NCI-H146 treated with DMSO at 0.1 percent for 48 hours (cell line): ENCODE results near the gene OSBPL3.
A peak's percentile ranks its signal among the peaks of the same experiment; 100 is the strongest.

Experiments used
- DNase-seq: peaks from one replicate; lab custom pipeline; 2025; ENCODE audit not compliant: unreplicated experiment; lab: John Stamatoyannopoulos, UW

Gene OSBPL3

DNA sequence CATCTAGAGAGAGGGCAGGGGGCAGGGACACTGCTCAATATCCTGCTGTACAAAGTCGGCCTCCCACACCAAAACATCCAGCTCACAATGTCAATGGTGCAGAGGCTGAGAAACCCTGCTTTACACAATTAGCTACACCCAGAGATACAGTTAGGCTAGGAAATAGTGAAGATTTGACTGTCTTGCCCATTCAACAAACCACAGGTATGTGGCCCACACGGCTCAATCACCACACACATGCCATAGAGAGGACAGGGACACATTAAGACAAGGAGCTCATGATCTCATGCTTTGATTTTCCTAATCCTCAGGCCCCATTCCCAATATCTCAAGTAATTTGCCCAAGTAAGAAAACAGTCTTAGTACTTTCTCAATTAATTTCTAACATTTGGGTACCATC lies 110.4 kb downstream of the OSBPL3 start:
- DNase-seq, result no peak

- no peak for DNase-seq
Measured at GRCh38 chr7:24868741-24869140, 111.2 kb downstream of the OSBPL3 start.

DNA sequence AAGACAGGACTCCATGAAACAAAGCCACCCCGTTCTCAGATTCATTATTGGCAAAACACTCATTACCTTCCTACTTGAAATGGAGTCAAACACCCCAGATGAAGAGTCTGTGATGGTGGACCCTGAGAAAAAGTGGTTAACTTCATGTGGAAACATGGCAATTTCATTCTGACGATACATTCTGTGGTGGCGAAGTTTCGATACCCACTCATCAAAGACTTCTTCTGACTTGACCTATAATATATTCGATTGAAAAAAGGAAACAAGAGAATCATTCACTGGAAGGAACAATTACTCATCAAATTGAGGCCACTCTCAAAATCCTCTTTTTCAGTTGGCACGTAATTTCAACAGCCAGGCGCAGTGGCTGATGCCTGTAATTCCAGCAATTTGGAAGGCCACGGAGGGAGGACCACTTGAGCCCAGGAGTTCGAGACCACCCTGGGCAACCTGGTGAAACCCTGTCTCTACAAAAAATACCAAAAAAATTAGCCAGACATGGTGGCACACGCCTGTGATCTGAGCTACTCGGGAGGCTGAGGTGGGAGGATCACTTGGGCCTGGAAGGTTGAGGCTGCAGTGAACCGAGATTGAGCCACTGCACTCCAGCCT lies 113.9 kb downstream of the OSBPL3 start:
- no peak for DNase-seq

GRCh38 chr7:24864214-24864817 lies 115.7 kb downstream of the OSBPL3 start:
- no peak for DNase-seq

DNA sequence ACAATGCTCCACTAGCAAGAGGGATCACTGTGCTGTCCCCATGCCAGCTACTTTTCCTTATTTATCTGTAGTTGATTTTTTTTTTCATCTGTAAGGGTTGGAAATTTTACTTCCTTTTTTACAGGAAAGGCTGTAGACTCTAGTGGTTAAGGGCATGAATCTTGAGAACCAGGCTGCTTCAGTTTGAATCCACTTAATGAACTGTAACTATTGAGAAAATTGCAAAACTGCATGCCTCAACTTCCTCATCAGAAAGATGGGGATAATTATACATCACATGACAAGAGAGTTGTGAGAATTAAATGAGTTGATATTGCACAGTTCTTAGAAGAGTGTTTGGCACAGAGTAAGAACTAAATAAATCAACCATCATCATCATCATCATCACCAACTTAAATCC lies 116.4 kb downstream of the OSBPL3 start:
- no peak for DNase-seq

GRCh38 chr7:24862461-24862860 lies 117.5 kb downstream of the OSBPL3 start:
- DNase-seq, result no peak

DNA sequence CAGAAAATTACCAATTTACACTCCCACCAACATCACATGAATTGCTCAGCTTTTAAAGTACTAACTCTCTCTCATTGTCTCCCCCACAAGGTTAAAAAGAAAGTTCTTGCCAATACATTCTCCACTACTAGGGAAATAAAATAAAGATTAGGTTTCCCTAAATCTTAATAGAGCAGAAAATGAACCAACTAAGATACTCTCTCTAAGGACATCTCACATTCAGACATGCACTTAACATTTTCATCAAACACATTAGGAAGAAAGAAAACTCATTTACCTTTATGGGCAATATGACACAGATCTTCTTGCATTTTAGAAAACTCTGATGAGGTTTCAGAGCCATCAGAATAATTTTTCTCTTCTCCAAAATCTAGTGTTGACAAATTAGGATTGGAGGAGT lies 118.6 kb downstream of the OSBPL3 start:
- no peak for DNase-seq

- DNase-seq, result no peak
Measured at GRCh38 chr7:24860611-24861010, 119.4 kb downstream of the OSBPL3 start.

DNA sequence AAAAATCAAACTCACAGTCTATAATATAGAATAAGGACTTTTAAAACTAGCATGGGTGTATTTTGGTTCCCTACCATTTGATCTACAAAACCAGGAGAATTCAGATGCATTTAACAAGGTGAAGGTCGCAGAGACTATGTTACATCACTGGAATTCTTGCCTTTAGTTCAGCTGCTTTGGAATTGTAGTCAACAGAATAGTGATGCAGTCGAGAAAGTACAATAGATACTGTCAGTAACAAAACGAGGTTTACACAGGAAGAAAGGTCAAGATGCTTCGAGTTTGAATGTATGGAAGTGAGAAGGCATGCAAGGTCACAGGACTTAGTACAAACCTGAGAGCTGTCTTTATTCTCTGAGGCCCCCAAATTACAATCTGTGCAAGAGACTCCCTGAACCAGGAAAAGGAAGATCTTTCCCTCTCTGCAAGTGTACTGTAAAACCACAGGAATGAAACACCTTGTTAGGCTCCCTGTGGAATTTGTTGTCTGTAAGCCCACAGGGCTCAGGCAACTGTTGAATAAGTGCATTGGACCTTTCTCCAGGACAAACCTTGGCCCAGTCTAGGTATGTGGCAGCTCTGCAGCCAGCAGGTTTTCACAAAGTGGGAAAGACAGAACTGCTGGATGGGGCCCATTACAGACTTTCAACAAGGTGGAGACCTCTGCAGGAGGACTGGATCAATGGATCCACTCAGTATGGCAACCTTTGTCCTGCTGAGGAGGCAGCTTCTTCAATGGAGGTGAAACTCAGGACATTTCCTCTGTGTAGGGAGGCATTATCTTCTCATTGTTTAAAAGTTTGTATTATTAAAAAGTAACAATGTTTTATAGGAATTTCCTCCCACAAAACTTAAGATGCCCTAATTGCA lies 121.6 kb downstream of the OSBPL3 start:
- no peak for DNase-seq

- no peak for DNase-seq
Measured at GRCh38 chr7:24857623-24858022, 122.4 kb downstream of the OSBPL3 start.

GRCh38 chr7:24854866-24855265 lies 125.1 kb downstream of the OSBPL3 start:
- DNase-seq, result no peak

DNA sequence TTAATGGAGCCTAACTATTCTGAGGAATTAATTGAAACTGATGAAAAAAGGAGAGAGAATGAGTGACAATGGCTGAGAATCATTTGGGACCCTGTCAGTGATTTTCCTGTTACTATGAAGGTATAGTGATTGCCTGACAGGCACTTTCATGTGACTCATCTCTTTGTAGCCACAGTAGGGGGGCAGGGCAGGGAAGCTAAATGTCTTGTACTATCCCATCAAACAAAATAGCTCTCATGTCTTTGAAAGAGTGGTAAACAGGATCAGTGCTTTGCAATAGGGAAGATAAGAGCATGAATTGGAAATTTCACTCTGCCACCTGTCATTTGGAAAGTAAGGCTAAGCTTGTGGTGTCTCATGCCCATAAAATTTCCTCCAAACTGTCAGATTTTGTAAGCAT lies 128.2 kb downstream of the OSBPL3 start:
- no peak for DNase-seq

- no peak for DNase-seq
Measured at GRCh38 chr7:24848878-24849277, 131.1 kb downstream of the OSBPL3 start.

- no peak for DNase-seq
Measured at GRCh38 chr7:24847754-24848153, 132.2 kb downstream of the OSBPL3 start.

GRCh38 chr7:24843821-24844434 lies 136.1 kb downstream of the OSBPL3 start:
- peak; percentile 14 for DNase-seq

- DNase-seq, result peak; percentile 77
Measured at GRCh38 chr7:24842449-24843241, 137.3 kb downstream of the OSBPL3 start.

DNA sequence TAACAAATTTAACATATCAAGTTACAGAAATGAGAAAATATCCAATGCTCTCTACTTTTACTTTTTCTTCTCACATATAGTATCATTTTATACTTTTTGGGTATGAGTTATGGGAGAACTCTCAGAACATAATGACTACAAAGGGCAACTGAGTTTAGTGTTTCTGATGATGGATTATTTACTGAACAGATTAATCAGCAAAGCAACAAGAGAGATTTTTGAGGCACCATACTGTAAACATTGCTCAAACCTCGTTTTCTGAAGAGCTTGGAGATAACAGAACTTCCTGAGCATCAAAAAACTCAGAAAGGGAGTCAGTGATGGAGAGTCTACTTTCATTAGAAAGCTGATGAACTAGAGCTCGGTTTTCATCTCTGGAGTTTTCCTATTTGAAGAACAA lies 137.9 kb downstream of the OSBPL3 start:
- DNase-seq, result no peak

DNA sequence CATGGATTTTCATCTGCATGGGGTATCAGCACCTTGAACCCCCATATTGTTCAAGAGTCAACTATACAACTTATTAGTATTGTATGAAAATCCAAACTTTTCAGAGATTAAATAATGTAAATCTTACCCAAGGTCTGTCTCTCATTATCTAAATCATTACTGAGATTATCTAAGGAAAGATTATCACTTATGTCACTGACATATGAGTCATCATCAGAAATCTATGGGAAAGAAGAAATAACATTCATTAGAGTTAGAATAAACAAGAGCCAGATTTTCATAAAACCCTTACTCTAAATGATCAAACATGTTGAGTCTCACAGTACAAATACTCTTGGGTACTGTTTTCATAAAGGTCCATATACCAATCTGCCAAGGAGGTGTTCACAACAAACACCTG lies 139.4 kb downstream of the OSBPL3 start:
- no peak for DNase-seq

DNA sequence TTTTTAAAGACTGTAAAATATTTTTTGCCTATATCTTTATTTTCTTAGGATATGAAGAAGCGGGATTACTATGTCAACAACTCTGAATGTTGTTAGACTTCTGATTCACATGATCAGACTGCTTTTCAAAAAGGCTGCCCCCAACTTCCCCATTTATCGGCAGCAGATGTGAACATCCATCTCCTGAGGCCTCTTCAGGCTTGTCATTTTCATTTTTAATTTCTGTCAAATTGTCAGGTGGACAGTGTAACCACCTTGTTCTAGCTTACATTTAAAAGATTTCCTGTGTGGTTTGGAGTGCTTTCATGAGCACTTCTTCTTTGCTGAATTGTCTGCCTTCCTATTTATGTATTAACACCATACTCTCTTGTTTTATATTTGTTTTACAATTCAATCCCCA lies 143.9 kb downstream of the OSBPL3 start:
- DNase-seq, result no peak

DNA sequence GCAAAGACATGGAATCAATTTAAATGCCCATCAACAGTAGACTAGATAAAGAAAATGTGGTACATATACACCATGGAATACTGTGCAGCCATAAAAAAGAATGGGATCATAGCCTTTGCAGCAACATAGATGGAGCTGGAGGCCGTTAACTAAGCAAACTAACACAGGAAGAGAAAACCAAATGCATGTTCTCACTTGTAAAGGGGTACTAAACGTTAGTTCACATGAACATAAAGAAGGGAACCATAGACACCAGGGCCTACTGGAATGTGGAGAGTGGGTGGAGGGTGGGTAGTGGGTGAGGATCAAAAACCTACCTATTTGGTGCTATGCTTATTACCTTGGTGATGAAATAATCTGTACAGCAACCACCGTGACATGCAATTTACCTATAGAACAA lies 144.3 kb downstream of the OSBPL3 start:
- DNase-seq, result no peak
